T47D (cell line): ENCODE data around the gene CENPVL1.
"Not testable (repeated sequence)": the region's sequence is repeated elsewhere in the genome, so short reads cannot be mapped to it uniquely, and the experiment has no call there.

Experiments used
- DNase-seq, 2 experiments: peaks; one replicate each; pipeline versions ENCODE4 v3.0.0 to v3.0.0-alpha.2; 2011 to 2012; ENCODE audit warnings: low read depth in 1 of 2, low spot score in 1 of 2
- JUND ChIP-seq: IDR thresholded peaks from 2 replicates; pipeline ENCODE4 v1.6.1; 2012; ENCODE audit warnings: low read depth
- in situ Hi-C: cut with HindIII; loops from 2 replicates; pipeline ENCODE4 v1.10.0; 2016; ENCODE audit warnings: low sequenced_read_pairs, low pct_unique_long_range_greater_than_20kb

CENPVL1 gene

GRCh38 chrX:51710277-51711164 is at the start of gene CENPVL1:
Gene CENPVL1, plus strand, starts transcription at chrX:51710512. Its CDS starts 0 bp downstream, at chrX:51710512.
- in situ Hi-C loops, DNase-seq: not testable (repeated sequence)

GRCh38 chrX:51665981-51666380 is 44.3 kb upstream of the CENPVL1 start:
- DNase-seq, result no peak
- TF ChIP-seq JUND, result no peak
- in situ Hi-C loops, result no loop called here

GRCh38 chrX:51679689-51680433 is 30.5 kb upstream of the CENPVL1 start:
- DNase-seq, in situ Hi-C loops: not testable (repeated sequence)

- in situ Hi-C loops, DNase-seq: not testable (repeated sequence)
These were observed 28.2 kb upstream of the CENPVL1 start for GRCh38 chrX:51681808-51682719.

- in situ Hi-C loops, DNase-seq: not testable (repeated sequence)
These were observed 27.6 kb upstream of the CENPVL1 start, which contains the start of gene CENPVL2 for GRCh38 chrX:51682720-51683062. Gene CENPVL2, minus strand, starts transcription at chrX:51682831. Its CDS starts 0 bp downstream, at chrX:51682831.

GRCh38 chrX:51694254-51694653 is 16.1 kb upstream of the CENPVL1 start:
- in situ Hi-C loops, result no loop called here
- no peak for DNase-seq

GRCh38 chrX:51697397-51697796 is 12.9 kb upstream of the CENPVL1 start:
- in situ Hi-C loops, result no loop called here
- DNase-seq, result no peak
- TF ChIP-seq JUND, result no peak

More at GRCh38 chrX:51694254-51694653, 16.1 kb upstream of the CENPVL1 start:
- TF ChIP-seq JUND, result no peak

GRCh38 chrX:51712943-51713647 is 2.8 kb downstream of the CENPVL1 start:
- in situ Hi-C loops, DNase-seq: not testable (repeated sequence)

GRCh38 chrX:51728202-51728601 is 17.9 kb downstream of the CENPVL1 start:
- TF ChIP-seq JUND, result no peak
- in situ Hi-C loops, result no loop called here
- no peak for DNase-seq

GRCh38 chrX:51737091-51737490 is 26.8 kb downstream of the CENPVL1 start:
- in situ Hi-C loops, result no loop called here
- no peak for DNase-seq
- no peak for TF ChIP-seq JUND

- TF ChIP-seq JUND, result no peak
- in situ Hi-C loops, result no loop called here
- DNase-seq, result no peak
These were observed 32.3 kb downstream of the CENPVL1 start for GRCh38 chrX:51742586-51742985.
